Breast epithelium (tissue), 4 donors: ENCODE results near the gene NIP7. TPM values are rescaled to one million over a fixed set of nuclear protein-coding genes. Genes with fewer than 3 reads are reported as not detected.
"Not testable (repeated sequence)": the region's sequence is repeated elsewhere in the genome, so short reads cannot be mapped to it uniquely, and the experiment has no call there.

Experiments used
- DNase-seq, 2 donors: peaks; one replicate each; pipeline ENCODE4 v3.0.0-alpha.2; 2019; ENCODE audit warnings: low spot score in 2 of 2
- H3K27ac ChIP-seq, 2 donors: fragments of 200-600 bp; sonication (generic) in 1 of 2; one replicate each; pipeline ENCODE4 v1.5.1; 2016 to 2019; ENCODE audit warnings: mild to moderate bottlenecking in 1 of 2
- H3K27me3 ChIP-seq, 2 donors: fragments of 200-600 bp; sonication (generic) in 1 of 2; one replicate each; pipeline versions ENCODE4 v1.5.1 to v1.6.0; 2017 to 2019; ENCODE audit warnings: control low read depth in 1 of 2, mild to moderate bottlenecking in 1 of 2
- H3K36me3 ChIP-seq: fragments of 200-600 bp; one replicate; pipeline ENCODE4 v1.5.1; 2019
- H3K4me1 ChIP-seq, 2 donors: fragments of 200-600 bp; sonication (generic); one replicate each; pipeline ENCODE4 v1.5.1; 2016 to 2019; ENCODE audit warnings: control low read depth in 1 of 2
- H3K4me3 ChIP-seq, 3 donors: fragments of 200-600 bp; sonication (generic); 1 replicate in 2 of 3; 2 replicates in 1 of 3; pipeline ENCODE4 v1.5.1; 2016 to 2019; ENCODE audit warnings: mild to moderate bottlenecking in 3 of 3, moderate library complexity in 2 of 3
- H3K9me3 ChIP-seq, 2 donors: fragments of 200-600 bp; sonication (generic) in 1 of 2; one replicate each; pipeline ENCODE4 v1.5.1; 2016 to 2019; ENCODE audit warnings: control low read depth in 1 of 2
- POLR2A ChIP-seq: fragments of 450-650 bp; IDR thresholded peaks from one replicate; pipeline ENCODE4 v1.6.1; 2016; ENCODE audit warnings: antibody characterized with exemption, mild to moderate bottlenecking, moderate library complexity
- POLR2AphosphoS5 ChIP-seq, 3 donors: sonication (generic); formaldehyde crosslinking; IDR thresholded peaks; one replicate each; pipeline ENCODE4 v1.6.1; 2017; ENCODE audit warnings: antibody characterized with exemption in 3 of 3
- intact Hi-C: fragments of 100-400 bp; cut with DNase I; formaldehyde crosslinking; loops from one replicate; pipeline ENCODE4 v1.15.1; 2023; ENCODE audit warnings: low total_unique reads
- total RNA-seq, 3 donors: library from RNA; depleted of rRNA; stranded (reverse); fragments of >200 nt; gene quantifications; one replicate each; pipeline ENCODE4 v1.1.0, GENCODE V29; 2016
- TF ChIP-seq, protein P1 (sequence below), 3 donors: fragments of 450-650 bp; IDR thresholded peaks; one replicate each; pipeline ENCODE4 v1.5.1; 2016 to 2017; ENCODE audit warnings: antibody characterized with exemption in 3 of 3, mild to moderate bottlenecking in 3 of 3, moderate library complexity in 3 of 3

The NIP7 gene
- 10 to 100 TPM; 10.6 to 16.1 (median 15.4) TPM for total RNA-seq

DNA sequence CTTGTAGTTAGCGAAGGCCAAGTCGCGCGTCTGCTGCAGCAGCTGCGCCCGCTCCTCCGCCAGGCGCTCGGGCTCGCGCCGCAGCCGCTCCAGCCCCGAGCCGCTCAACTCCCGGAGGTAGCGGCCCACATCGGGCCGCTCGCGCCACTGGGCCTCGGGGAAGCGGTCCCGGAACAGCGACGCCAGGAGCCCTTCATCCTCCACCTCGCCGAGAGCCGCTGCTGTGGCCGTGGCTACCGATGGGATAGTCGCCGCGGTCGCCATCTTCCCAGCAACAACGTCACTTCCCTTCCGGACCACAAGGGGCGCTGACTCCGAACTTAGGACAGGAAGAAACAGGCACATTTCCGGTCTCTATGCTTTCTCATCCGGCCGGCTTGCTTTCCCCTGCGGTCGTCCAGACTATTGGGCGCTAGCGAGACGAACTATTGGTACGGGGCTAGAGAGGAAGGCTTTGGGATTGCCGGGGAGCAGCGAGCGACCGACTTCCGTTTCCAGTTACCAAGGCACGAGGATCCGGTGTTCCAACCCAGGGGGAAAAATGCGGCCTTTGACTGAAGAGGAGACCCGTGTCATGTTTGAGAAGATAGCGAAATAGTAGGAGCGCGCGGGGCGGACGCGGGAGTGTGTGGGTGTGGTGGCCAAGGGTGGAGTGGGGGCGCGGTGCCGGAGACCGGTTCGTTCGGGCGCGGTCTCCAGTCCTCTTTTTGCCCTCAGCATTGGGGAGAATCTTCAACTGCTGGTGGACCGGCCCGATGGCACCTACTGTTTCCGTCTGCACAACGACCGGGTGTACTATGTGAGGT, at the start of gene NIP7, which contains the start of gene COG8:
Gene NIP7 (plus strand): TSS at position 484 of the 806 bp plus-strand sequence. CDS start 58 bp downstream, at position 542.
Gene COG8 (minus strand): TSS at position 276 of the 806 bp plus-strand sequence. CDS start 12 bp downstream, at position 264.
- peak within 1 kb of the TSS; percentile 83 to 88 for H3K27ac ChIP-seq
- peak; percentile 94 to 95 for DNase-seq
- peaks cover 5% of the 10 kb centered on the region for H3K36me3 ChIP-seq
- no peaks in the 10 kb centered on the region for H3K9me3 ChIP-seq
- TF ChIP-seq POLR2AphosphoS5 (IDR thresholded peaks at IDR 0.05): peak; percentile 78 to 84 (median 81)
- TF ChIP-seq POLR2A: no peak
- TF ChIP-seq, protein P1, sequence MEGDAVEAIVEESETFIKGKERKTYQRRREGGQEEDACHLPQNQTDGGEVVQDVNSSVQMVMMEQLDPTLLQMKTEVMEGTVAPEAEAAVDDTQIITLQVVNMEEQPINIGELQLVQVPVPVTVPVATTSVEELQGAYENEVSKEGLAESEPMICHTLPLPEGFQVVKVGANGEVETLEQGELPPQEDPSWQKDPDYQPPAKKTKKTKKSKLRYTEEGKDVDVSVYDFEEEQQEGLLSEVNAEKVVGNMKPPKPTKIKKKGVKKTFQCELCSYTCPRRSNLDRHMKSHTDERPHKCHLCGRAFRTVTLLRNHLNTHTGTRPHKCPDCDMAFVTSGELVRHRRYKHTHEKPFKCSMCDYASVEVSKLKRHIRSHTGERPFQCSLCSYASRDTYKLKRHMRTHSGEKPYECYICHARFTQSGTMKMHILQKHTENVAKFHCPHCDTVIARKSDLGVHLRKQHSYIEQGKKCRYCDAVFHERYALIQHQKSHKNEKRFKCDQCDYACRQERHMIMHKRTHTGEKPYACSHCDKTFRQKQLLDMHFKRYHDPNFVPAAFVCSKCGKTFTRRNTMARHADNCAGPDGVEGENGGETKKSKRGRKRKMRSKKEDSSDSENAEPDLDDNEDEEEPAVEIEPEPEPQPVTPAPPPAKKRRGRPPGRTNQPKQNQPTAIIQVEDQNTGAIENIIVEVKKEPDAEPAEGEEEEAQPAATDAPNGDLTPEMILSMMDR (IDR thresholded peaks at IDR 0.05): peak; percentile 93 to 98 (median 94)
- intact Hi-C loops: no loop called here
- H3K27me3 ChIP-seq: no peaks in the 10 kb centered on the region
- peak within 1 kb of the TSS; percentile 68 to 89 (median 76) for H3K4me3 ChIP-seq
- peaks cover 3 to 8% of the 10 kb centered on the region in 2 donors for H3K4me1 ChIP-seq

DNA sequence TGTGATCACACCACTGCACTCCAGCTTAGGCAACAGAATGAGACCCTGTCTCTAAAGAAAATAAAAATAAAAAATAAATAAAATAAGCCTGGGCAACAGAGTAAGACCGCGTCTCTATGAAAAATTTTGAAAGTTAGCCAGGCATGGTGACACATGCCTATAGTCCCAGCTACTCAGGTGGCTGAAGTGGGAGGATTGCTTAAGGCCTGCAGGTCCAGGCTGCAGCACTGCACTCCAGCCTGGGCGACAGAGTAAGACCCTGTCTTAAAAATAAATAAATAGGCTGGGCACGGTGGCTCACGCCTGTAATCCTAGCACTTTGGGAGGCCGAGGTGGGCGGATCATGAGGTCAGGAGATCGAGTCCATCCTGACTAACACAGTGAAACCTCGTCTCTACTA, 47.9 kb upstream of the NIP7 start:
- H3K9me3 ChIP-seq, H3K4me3 ChIP-seq, DNase-seq, H3K27me3 ChIP-seq, H3K36me3 ChIP-seq, H3K4me1 ChIP-seq, H3K27ac ChIP-seq, intact Hi-C loops: not testable (repeated sequence)

DNA sequence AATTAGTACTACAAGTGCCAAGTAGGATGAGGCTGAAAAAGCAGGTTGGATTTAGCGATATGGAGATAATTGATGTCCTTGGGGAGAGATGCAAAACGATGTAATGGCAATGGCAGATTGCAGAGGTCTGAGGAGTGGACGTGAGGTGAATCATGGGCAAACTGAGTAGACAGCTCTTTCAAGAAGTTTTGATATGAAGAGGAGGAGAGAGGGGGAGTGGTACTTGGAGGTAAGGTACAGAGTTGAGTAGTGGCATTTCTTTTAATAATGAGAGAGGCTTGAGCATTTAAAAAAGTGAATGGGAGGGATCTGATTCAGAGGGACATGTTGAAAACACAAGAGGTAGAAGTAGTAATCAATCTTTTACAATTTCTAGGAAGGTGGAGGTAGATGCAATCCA, 46.2 kb upstream of the NIP7 start:
- Histone ChIP-seq H3K27ac (peak overlapping the region in 1 of 2 donors; percentile 29), H3K9me3 (no peaks in the 10 kb centered on the region), H3K27me3 (no peaks in the 10 kb centered on the region), H3K4me3 (no peak overlapping the region), H3K4me1 (no peaks in the 10 kb centered on the region), H3K36me3 (no peaks in the 10 kb centered on the region)
- TF ChIP-seq POLR2A (no peak), POLR2AphosphoS5 (IDR thresholded peaks at IDR 0.05) (no peak)
- TF ChIP-seq, protein P1 (IDR thresholded peaks at IDR 0.05): no peak
- intact Hi-C loops: no loop called here
- DNase-seq: no peak

DNA sequence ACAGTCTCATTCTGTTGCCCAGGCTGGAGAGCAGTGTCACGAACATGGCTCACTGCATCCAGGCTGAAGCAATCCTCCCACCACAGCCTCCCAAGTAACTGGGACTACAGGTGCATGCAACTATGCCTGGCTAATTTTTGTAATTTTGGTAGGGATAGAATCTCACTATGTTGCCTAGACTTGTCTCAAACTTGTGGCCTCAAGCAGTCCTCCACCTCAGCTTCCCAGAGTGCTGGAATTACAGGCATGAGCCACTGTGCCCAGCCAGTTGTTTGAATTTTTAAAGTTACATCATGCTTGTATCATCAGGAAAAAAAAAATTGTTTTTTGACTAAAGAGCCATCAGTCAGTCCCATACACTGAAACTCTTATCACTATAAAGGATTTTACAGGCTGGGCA, 45.5 kb upstream of the NIP7 start:
- H3K27ac ChIP-seq: no peak overlapping the region
- H3K4me3 ChIP-seq: no peak overlapping the region
- no peaks in the 10 kb centered on the region for H3K4me1 ChIP-seq
- TF ChIP-seq POLR2AphosphoS5 (IDR thresholded peaks at IDR 0.05) (no peak), POLR2A (no peak)
- TF ChIP-seq, protein P1 (IDR thresholded peaks at IDR 0.05): no peak
- H3K9me3 ChIP-seq: no peaks in the 10 kb centered on the region
- DNase-seq: peak in 1 of 2 donors; percentile 44
- H3K36me3 ChIP-seq: no peaks in the 10 kb centered on the region
- no peaks in the 10 kb centered on the region for H3K27me3 ChIP-seq
- intact Hi-C loops: no loop called here

DNA sequence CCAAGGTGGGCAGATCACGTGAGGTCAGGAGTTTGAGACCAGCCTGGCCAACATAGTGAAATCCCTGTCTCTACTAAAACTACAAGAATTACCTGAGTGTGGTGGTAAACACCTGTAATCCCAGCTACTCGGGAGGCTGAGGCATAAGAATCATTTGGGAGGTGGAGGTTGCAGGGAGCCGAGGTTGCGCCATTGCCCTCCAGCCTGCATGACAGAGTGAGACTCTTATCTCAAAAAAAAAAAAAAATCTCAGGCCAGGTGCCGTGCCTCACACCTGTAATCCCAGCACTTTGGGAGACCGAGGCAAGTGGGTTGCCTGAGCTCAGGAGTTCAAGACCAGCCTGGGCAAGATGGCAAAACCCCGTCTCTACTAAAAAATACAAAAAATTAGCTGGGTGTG, 42.8 kb upstream of the NIP7 start:
- H3K36me3 ChIP-seq, H3K4me3 ChIP-seq, DNase-seq, intact Hi-C loops, H3K4me1 ChIP-seq, H3K27ac ChIP-seq, H3K27me3 ChIP-seq, H3K9me3 ChIP-seq: not testable (repeated sequence)

DNA sequence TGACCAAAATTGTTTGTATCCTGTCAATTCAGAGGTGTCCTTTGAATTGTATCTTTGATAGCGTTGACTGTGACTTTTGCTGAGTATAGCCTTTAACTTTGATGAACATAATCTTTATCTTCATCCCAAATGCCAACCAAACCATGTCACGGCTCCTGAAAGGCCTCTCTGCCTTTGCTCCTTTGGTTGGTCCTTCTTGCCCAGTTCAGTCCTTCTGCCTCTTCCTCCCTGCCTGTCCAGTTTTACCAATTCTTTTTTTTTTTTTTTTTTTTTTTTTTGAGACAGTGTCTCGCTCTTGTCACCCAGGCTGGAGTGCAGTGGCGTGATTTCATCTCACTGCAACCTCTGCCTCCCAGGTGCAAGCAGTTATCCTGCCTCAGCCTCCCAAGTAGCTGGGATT, 41.3 kb upstream of the NIP7 start:
- Histone ChIP-seq H3K9me3 (no peaks in the 10 kb centered on the region), H3K27me3 (no peaks in the 10 kb centered on the region), H3K4me1 (no peaks in the 10 kb centered on the region), H3K27ac (no peak overlapping the region), H3K36me3 (no peaks in the 10 kb centered on the region), H3K4me3 (no peak overlapping the region)
- DNase-seq: no peak
- TF ChIP-seq, protein P1 (IDR thresholded peaks at IDR 0.05): no peak
- TF ChIP-seq POLR2A (no peak), POLR2AphosphoS5 (IDR thresholded peaks at IDR 0.05) (no peak)
- intact Hi-C loops: no loop called here
